Upper lobe of right lung (tissue), 1 donor: ENCODE measurements around the gene TMEM237. TPM values are rescaled to one million over a fixed set of nuclear protein-coding genes. Genes with fewer than 3 reads are reported as not detected.
A peak's percentile ranks its signal among the peaks of the same experiment; 100 is the strongest.

Experiments used
- ATAC-seq: fragments of 200-7000 bp; cut with Tn5 transposase; one replicate; pipeline ENCODE4 v1.9.1; 2020; ENCODE audit warnings: mild to moderate bottlenecking, moderate library complexity
- DNase-seq: peaks from one replicate; pipeline ENCODE4 v3.0.0-alpha.2; 2020
- H3K27ac ChIP-seq: fragments of 200-600 bp; one replicate; pipeline ENCODE4 v1.8.0; 2022
- H3K27me3 ChIP-seq: fragments of 200-600 bp; one replicate; pipeline ENCODE4 v1.8.0; 2022; ENCODE audit warnings: mild to moderate bottlenecking
- H3K36me3 ChIP-seq: fragments of 200-600 bp; one replicate; pipeline ENCODE4 v1.8.0; 2022
- H3K4me1 ChIP-seq: fragments of 200-600 bp; one replicate; pipeline ENCODE4 v1.8.0; 2022
- H3K4me3 ChIP-seq: fragments of 200-600 bp; one replicate; pipeline ENCODE4 v1.8.0; 2022; ENCODE audit warnings: mild to moderate bottlenecking
- H3K9me3 ChIP-seq: fragments of 200-600 bp; one replicate; pipeline ENCODE4 v1.8.0; 2022
- intact Hi-C: fragments of 100-400 bp; cut with DNase I; formaldehyde crosslinking; loops from one replicate; pipeline ENCODE4 v1.11.0; 2022
- total RNA-seq: library from RNA; stranded (reverse); fragmentation: NEBNext Ultra II Directional; extraction: Animal tissue kit (Norgen Biotek cat#: 25700); gene quantifications from one replicate; pipeline ENCODE4 v1.2.1, GENCODE V29; 2021
- TF ChIP-seq, protein P1 (sequence below): fragments of 200-600 bp; IDR thresholded peaks from one replicate; pipeline ENCODE4 v1.8.0; 2022; ENCODE audit warnings: antibody characterized with exemption
- donor health status: DM: no; HTN: yes; CAD: no; lungs with severe emphysema.

The TMEM237 gene
- total RNA-seq, 1 donor from 2014 or later, result 13.7 TPM

DNA sequence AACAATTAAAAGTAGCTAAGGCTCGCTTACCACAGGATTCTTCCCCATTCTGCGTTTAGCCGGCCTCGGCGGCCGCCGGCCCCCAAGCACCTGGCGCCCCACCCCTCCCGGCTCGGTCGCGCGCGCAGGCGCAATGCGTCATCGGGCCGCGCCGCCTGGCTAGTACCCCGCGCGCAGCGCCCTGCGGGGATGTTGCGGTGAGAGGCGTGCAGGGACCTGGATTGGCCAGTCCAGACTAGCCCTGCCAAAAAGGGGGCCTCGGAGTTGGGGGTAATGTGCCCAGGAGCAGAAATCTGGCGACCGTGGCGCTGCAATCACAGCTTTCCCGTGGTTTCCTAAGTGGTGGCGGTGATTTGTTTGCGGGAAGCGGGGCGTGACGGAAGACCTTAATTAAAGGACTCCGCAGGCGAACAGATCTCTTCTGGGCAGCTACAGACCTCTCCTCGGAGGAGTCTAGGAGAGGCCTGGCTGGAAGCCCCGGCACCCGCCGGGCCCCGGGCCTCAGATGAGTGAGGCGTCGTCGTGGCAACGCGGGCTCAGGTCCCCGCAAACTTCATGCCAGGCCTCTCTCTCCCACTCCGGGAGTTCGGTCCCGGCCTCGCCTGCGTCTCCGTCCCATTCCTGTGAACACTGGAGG is 606 bp downstream of the TMEM237 start:
- DNase-seq (peak; percentile 91), ATAC-seq (peak; percentile 97)
- peak overlapping the region; percentile 92 for H3K27ac ChIP-seq
- intact Hi-C loops, result no loop called here
- no peaks in the 10 kb centered on the region for H3K36me3 ChIP-seq
- H3K4me1 ChIP-seq, result no peaks in the 10 kb centered on the region
- H3K4me3 ChIP-seq, result peak overlapping the region; percentile 89
- no peaks in the 10 kb centered on the region for H3K27me3 ChIP-seq
- TF ChIP-seq, protein P1, sequence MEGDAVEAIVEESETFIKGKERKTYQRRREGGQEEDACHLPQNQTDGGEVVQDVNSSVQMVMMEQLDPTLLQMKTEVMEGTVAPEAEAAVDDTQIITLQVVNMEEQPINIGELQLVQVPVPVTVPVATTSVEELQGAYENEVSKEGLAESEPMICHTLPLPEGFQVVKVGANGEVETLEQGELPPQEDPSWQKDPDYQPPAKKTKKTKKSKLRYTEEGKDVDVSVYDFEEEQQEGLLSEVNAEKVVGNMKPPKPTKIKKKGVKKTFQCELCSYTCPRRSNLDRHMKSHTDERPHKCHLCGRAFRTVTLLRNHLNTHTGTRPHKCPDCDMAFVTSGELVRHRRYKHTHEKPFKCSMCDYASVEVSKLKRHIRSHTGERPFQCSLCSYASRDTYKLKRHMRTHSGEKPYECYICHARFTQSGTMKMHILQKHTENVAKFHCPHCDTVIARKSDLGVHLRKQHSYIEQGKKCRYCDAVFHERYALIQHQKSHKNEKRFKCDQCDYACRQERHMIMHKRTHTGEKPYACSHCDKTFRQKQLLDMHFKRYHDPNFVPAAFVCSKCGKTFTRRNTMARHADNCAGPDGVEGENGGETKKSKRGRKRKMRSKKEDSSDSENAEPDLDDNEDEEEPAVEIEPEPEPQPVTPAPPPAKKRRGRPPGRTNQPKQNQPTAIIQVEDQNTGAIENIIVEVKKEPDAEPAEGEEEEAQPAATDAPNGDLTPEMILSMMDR, result no peak
- no peaks in the 10 kb centered on the region for H3K9me3 ChIP-seq

- peak; percentile 53 for ATAC-seq
Measured at GRCh38 chr2:201642086-201642578, 1.2 kb downstream of the TMEM237 start.

DNA sequence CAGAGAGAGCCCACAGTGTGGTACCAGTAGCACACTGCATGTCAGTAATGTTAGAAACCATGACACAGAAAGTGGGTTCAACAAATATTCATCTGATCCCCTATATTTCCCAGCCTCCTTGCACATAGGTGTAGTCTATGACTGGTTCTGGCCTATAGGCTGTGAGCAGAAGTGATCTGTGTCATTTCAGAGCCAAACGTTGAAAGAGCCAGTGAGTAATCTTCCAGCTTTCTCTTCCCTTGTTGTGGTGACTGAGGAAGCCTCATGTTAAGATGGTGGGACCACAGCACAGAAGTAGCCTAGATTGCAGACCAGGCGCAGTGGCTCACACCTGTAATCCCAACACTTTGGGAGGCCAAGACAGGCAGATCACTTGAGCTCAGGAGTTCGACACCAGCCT is 4.1 kb downstream of the TMEM237 start:
- intact Hi-C loops, result no loop called here
- Histone ChIP-seq H3K9me3 (no peaks in the 10 kb centered on the region), H3K36me3 (peaks cover 19% of the 10 kb centered on the region), H3K4me3 (no peak overlapping the region), H3K27me3 (no peaks in the 10 kb centered on the region), H3K27ac (no peak overlapping the region), H3K4me1 (no peaks in the 10 kb centered on the region)
- ATAC-seq (no peak), DNase-seq (no peak)
- TF ChIP-seq, protein P1, result no peak

More at GRCh38 chr2:201642086-201642578, 1.2 kb downstream of the TMEM237 start:
- peak overlapping the region; percentile 89 for H3K4me3 ChIP-seq
- no peaks in the 10 kb centered on the region for H3K36me3 ChIP-seq
- intact Hi-C loops, result no loop called here
- DNase-seq, result no peak
- no peaks in the 10 kb centered on the region for H3K9me3 ChIP-seq
- H3K27ac ChIP-seq, result peak overlapping the region; percentile 92
- no peaks in the 10 kb centered on the region for H3K4me1 ChIP-seq
- no peaks in the 10 kb centered on the region for H3K27me3 ChIP-seq
- TF ChIP-seq, protein P1, result no peak

DNA sequence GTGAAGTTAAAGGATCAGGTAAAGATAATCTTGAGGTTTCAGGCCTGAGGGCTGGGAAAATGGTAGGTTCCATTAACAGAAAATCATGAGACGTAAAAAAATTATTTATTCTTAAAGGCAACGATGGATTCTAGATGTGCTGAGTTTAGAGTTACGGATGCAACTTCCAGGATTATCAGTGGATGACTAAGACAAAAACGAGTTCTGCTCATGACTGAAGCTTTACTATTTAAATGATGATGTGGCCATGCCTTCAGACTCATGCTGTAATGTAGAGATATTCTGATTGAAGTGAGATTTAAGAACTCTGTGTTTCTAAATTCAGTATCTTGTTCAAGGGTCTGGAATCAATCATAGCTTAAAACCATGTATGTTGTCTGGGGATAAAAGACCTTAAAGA is 5.0 kb downstream of the TMEM237 start:
- Histone ChIP-seq H3K27ac (no peak overlapping the region), H3K27me3 (no peaks in the 10 kb centered on the region), H3K9me3 (no peaks in the 10 kb centered on the region), H3K4me3 (no peak overlapping the region), H3K36me3 (peaks cover 25% of the 10 kb centered on the region), H3K4me1 (no peaks in the 10 kb centered on the region)
- intact Hi-C loops, result no loop called here
- TF ChIP-seq, protein P1, result no peak
- no peak for DNase-seq
- ATAC-seq, result no peak

DNA sequence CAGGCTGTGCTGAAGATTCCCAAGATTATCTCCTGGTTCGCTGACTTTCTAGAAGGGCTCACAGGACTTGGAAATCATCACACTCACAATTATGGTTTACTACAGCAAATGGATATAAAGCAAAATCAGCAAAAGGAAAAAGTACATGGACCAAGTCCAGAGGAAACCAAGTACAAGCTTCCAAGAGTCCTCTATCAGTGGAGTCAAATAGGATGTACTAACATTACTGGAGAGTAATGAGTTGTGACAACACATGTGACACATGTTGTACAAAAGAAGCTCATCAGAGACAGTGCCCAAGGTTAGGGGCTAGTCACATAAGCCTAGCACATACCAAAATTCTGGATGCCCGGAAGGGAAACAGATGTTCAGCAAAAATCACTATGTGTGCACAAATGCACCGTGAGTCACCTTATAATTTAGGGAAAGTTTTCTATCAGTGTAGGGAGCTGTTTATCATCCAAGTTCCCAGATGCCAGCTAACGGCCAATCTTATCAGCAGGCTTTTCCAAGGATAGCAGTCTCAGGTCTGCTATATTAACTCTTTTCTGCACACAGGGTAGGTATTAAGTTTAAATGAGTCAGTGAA is 9.5 kb downstream of the TMEM237 start:
- peak; percentile 40 for ATAC-seq
- Histone ChIP-seq H3K4me1 (no peaks in the 10 kb centered on the region), H3K4me3 (no peak overlapping the region), H3K27ac (no peak overlapping the region), H3K36me3 (peaks cover 58% of the 10 kb centered on the region), H3K9me3 (no peaks in the 10 kb centered on the region), H3K27me3 (no peaks in the 10 kb centered on the region)
- TF ChIP-seq, protein P1, result no peak
- intact Hi-C loops, result no loop called here
- DNase-seq, result no peak
